H9 (cell line): ENCODE results near the gene SLC35A5. TPM values are rescaled to one million over a fixed set of nuclear protein-coding genes. Genes with fewer than 3 reads are reported as not detected.

Experiments used
- DNase-seq: peaks from one replicate; pipeline ENCODE4 v3.0.0-alpha.2; 2017
- H2AFZ ChIP-seq: one replicate; pipeline ENCODE4 v1.6.1; 2013; ENCODE audit warnings: mild to moderate bottlenecking, low read length, control low read depth, moderate library complexity
- H2AK5ac ChIP-seq: 2 replicates; pipeline ENCODE4 v1.6.1; 2013; ENCODE audit warnings: low read length, control low read depth, mixed read lengths; ENCODE audit not compliant: insufficient read length
- H2BK120ac ChIP-seq: one replicate; pipeline ENCODE4 v1.6.1; 2013; ENCODE audit warnings: low read depth, mild to moderate bottlenecking, low read length, control low read depth, inconsistent platforms; ENCODE audit not compliant: poor library complexity, severe bottlenecking
- H2BK12ac ChIP-seq: 2 replicates; pipeline ENCODE4 v1.6.1; 2013; ENCODE audit warnings: low read length, control low read depth, mixed read lengths, low read depth; ENCODE audit not compliant: insufficient read length
- H2BK15ac ChIP-seq: 2 replicates; pipeline ENCODE4 v1.6.1; 2013; ENCODE audit warnings: low read depth, low read length, control low read depth
- H2BK20ac ChIP-seq: one replicate; pipeline ENCODE4 v1.6.1; 2013; ENCODE audit warnings: low read depth, mild to moderate bottlenecking, low read length, control low read depth, inconsistent platforms; ENCODE audit not compliant: poor library complexity, severe bottlenecking
- H2BK5ac ChIP-seq: 2 replicates; pipeline ENCODE4 v1.6.1; 2013; ENCODE audit warnings: low read length, control low read depth, mixed read lengths; ENCODE audit not compliant: insufficient read length
- H3K14ac ChIP-seq: 2 replicates; pipeline ENCODE4 v1.6.1; 2013; ENCODE audit warnings: low read length, control low read depth; ENCODE audit not compliant: insufficient read depth
- H3K18ac ChIP-seq: 2 replicates; pipeline ENCODE4 v1.6.1; 2013; ENCODE audit warnings: low read depth, mild to moderate bottlenecking, mixed read lengths, low read length, control low read depth; ENCODE audit not compliant: insufficient read length
- H3K23ac ChIP-seq: 2 replicates; pipeline ENCODE4 v1.6.1; 2013; ENCODE audit warnings: low read length, control low read depth, mixed read lengths, low read depth; ENCODE audit not compliant: insufficient read length
- H3K23me2 ChIP-seq: 2 replicates; pipeline ENCODE4 v1.6.1; 2013; ENCODE audit warnings: low read depth, mild to moderate bottlenecking, mixed read lengths, low read length, control low read depth; ENCODE audit not compliant: insufficient read length, poor library complexity, severe bottlenecking
- H3K27ac ChIP-seq: 2 replicates; pipeline ENCODE4 v1.5.1; 2013; ENCODE audit warnings: low read length, control low read depth, mixed read lengths, low read depth; ENCODE audit not compliant: insufficient read length
- H3K27me3 ChIP-seq: 2 replicates; pipeline ENCODE4 v1.6.1; 2013; ENCODE audit warnings: low read length, control low read depth, inconsistent platforms; ENCODE audit not compliant: insufficient read depth
- H3K4ac ChIP-seq: 2 replicates; pipeline ENCODE4 v1.6.1; 2013; ENCODE audit warnings: low read depth, mild to moderate bottlenecking, control low read depth, inconsistent platforms, low read length, moderate library complexity
- H3K4me1 ChIP-seq: 2 replicates; pipeline ENCODE4 v1.6.1; 2013; ENCODE audit warnings: low read length, control low read depth, inconsistent platforms; ENCODE audit not compliant: insufficient read depth
- H3K4me2 ChIP-seq: 2 replicates; pipeline ENCODE4 v1.6.1; 2013; ENCODE audit warnings: low read length, control low read depth, mixed read lengths; ENCODE audit not compliant: insufficient read length, insufficient read depth
- H3K56ac ChIP-seq: 2 replicates; pipeline ENCODE4 v1.6.1; 2013; ENCODE audit warnings: low read depth, mild to moderate bottlenecking, mixed read lengths, low read length, control low read depth; ENCODE audit not compliant: insufficient read length
- H3K79me1 ChIP-seq: 2 replicates; pipeline ENCODE4 v1.6.1; 2013; ENCODE audit warnings: low read depth, mild to moderate bottlenecking, moderate library complexity, low read length, control low read depth, inconsistent platforms; ENCODE audit not compliant: insufficient read depth, poor library complexity, severe bottlenecking
- H3K79me2 ChIP-seq: 2 replicates; pipeline ENCODE4 v1.6.1; 2013; ENCODE audit warnings: low read length, control low read depth, inconsistent platforms; ENCODE audit not compliant: insufficient read depth
- H3K9ac ChIP-seq: 2 replicates; pipeline ENCODE4 v1.6.1; 2013; ENCODE audit warnings: low read length, control low read depth, mixed read lengths; ENCODE audit not compliant: insufficient read length; ENCODE audit errors: extremely low read depth
- H3K9me3 ChIP-seq: one replicate; pipeline ENCODE4 v1.6.1; 2013; ENCODE audit warnings: low read depth, low read length, inconsistent platforms; ENCODE audit not compliant: control insufficient read depth
- H3T11ph ChIP-seq: one replicate; pipeline ENCODE4 v1.6.1; 2013; ENCODE audit warnings: mild to moderate bottlenecking, low read length, control low read depth, inconsistent platforms
- H4K20me1 ChIP-seq: one replicate; pipeline ENCODE4 v1.6.1; 2013; ENCODE audit not compliant: control insufficient read depth, insufficient read length, insufficient read depth
- H4K5ac ChIP-seq: 2 replicates; pipeline ENCODE4 v1.6.1; 2013; ENCODE audit warnings: low read depth, mild to moderate bottlenecking, mixed read lengths, low read length, control low read depth; ENCODE audit not compliant: insufficient read length
- H4K8ac ChIP-seq: replicated peaks from 2 replicates; pipeline ENCODE4 v1.6.1; 2013; ENCODE audit warnings: low read length, control low read depth, mixed read lengths, low read depth; ENCODE audit not compliant: insufficient read length
- H4K91ac ChIP-seq: 2 replicates; pipeline ENCODE4 v1.6.1; 2013; ENCODE audit warnings: low read depth, mild to moderate bottlenecking, moderate library complexity, mixed read lengths, low read length, control low read depth; ENCODE audit not compliant: insufficient read length
- H3K27ac Mint-ChIP-seq, 3 experiments: 2 replicates in 2 of 3; 3 replicates in 1 of 3; pipeline ENCODE4 v1.8.0; 2020 to 2021; ENCODE audit warnings: mixed read lengths in 3 of 3, mild to moderate bottlenecking in 1 of 3, moderate library complexity in 1 of 3
- H3K27me3 Mint-ChIP-seq: 2 replicates; pipeline ENCODE4 v1.8.0; 2021; ENCODE audit warnings: low read depth, mild to moderate bottlenecking, moderate library complexity, mixed read lengths
- H3K36me3 Mint-ChIP-seq, 3 experiments: 2 replicates in 2 of 3; 3 replicates in 1 of 3; pipeline ENCODE4 v1.8.0; 2020 to 2021; ENCODE audit warnings: low read depth in 3 of 3, mixed read lengths in 3 of 3; ENCODE audit not compliant: insufficient read depth in 1 of 3
- H3K4me1 Mint-ChIP-seq, 2 experiments: 2 replicates each; pipeline ENCODE4 v1.8.0; 2020; ENCODE audit warnings: mixed read lengths in 2 of 2
- H3K4me3 Mint-ChIP-seq, 2 experiments: 2 replicates in 1 of 2; 3 replicates in 1 of 2; pipeline ENCODE4 v1.8.0; 2020 to 2021; ENCODE audit warnings: mild to moderate bottlenecking in 2 of 2, mixed read lengths in 2 of 2, moderate library complexity in 1 of 2
- H3K9me3 Mint-ChIP-seq, 2 experiments: 2 replicates in 1 of 2; 3 replicates in 1 of 2; pipeline ENCODE4 v1.8.0; 2020; ENCODE audit warnings: mild to moderate bottlenecking in 2 of 2, mixed read lengths in 2 of 2, moderate library complexity in 1 of 2
- CTCF ChIP-seq: fragments of 200-600 bp; sonication (generic); conservative IDR thresholded peaks from 3 replicates; pipeline ENCODE4 v1.8.0; 2021; ENCODE audit warnings: antibody characterized with exemption, mild to moderate bottlenecking
- WGBS: extraction: QIAGEN DNeasy Blood & Tissue Kit; methylation state at CpG from one replicate; pipeline ENCODE4 v1.1.7; 2013; ENCODE audit warnings: missing lambda C conversion rate, low lambda C conversion rate, mixed read lengths; ENCODE audit not compliant: insufficient read length; ENCODE audit errors: extremely low coverage; 5-methylcytosine and 5-hydroxymethylcytosine counted together
- total RNA-seq: library from RNA; stranded (reverse); gene quantifications from 2 replicates; pipeline ENCODE4 v1.2.1, GENCODE V29; 2021

Gene SLC35A5
- total RNA-seq, 1 experiment from 2014 or later = 40.0 TPM

- peaks cover 3 to 24% of the 10 kb centered on the region in 2 experiments; a peak in 3 of 4 replicates for H3K4me1 Mint-ChIP-seq
- H3K4me3 Mint-ChIP-seq = no peak overlapping the region
- no peak overlapping the region for H2BK12ac ChIP-seq
- H3K27ac ChIP-seq = no peak overlapping the region
- H3K23ac ChIP-seq = no peak overlapping the region
- H2BK15ac ChIP-seq = no peak overlapping the region
- TF ChIP-seq CTCF = no peak
- no peak overlapping the region for H3K9ac ChIP-seq
- no peaks in the 10 kb centered on the region for H3K79me2 ChIP-seq
- no peak overlapping the region for H3K14ac ChIP-seq
- no peaks in the 10 kb centered on the region for H3K23me2 ChIP-seq
- H3K9me3 ChIP-seq = no peaks in the 10 kb centered on the region
- no peak overlapping the region for H2AK5ac ChIP-seq
- no CpG with 5 or more reads among the region's 3 CpGs for WGBS
- H4K91ac ChIP-seq = no peak overlapping the region
- H3K27me3 Mint-ChIP-seq = no peaks in the 10 kb centered on the region
- DNase-seq = no peak
- H2AFZ ChIP-seq = no peak overlapping the region
- no peak overlapping the region for H3K4me2 ChIP-seq
- H3K79me1 ChIP-seq = no peaks in the 10 kb centered on the region
- no peaks in the 10 kb centered on the region for H3K4me1 ChIP-seq
- no peak overlapping the region; a peak in 1 of 7 replicates for H3K27ac Mint-ChIP-seq
- H2BK5ac ChIP-seq = no peak overlapping the region
- H3K36me3 Mint-ChIP-seq = peaks cover 0 to 25% (median 24%) of the 10 kb centered on the region in 3 experiments; a peak in 5 of 7 replicates
- no peak overlapping the region for H3T11ph ChIP-seq
- no peaks in the 10 kb centered on the region for H4K20me1 ChIP-seq
- no peak overlapping the region for H3K18ac ChIP-seq
- H4K5ac ChIP-seq = no peak overlapping the region
- no peak overlapping the region for H4K8ac ChIP-seq
- H2BK20ac ChIP-seq = no peak overlapping the region
- no peak overlapping the region for H2BK120ac ChIP-seq
- H3K9me3 Mint-ChIP-seq = no peaks in the 10 kb centered on the region
- no peak overlapping the region for H3K56ac ChIP-seq
- no peak overlapping the region for H3K4ac ChIP-seq
- H3K27me3 ChIP-seq = no peaks in the 10 kb centered on the region
These were observed 17.9 kb downstream of the SLC35A5 start for GRCh38 chr3:112579697-112580096.
